ENCODE results near the gene HOXB7.

- TF ChIP-seq CTCF (IDR thresholded peaks at IDR 0.05; ENCODE audit: low read depth, low read length) (no peak), EZH2phosphoT487 (IDR thresholded peaks at IDR 0.05; ENCODE audit: low read depth) (no peak)
Measured at GRCh38 chr17:48639982-48640857, 29.4 kb upstream of the HOXB7 start.

All from OCI-LY3 (cell line).